ENCODE measurements around the gene NAAA. TPM values are rescaled to one million over a fixed set of nuclear protein-coding genes. Genes with fewer than 3 reads are reported as not detected.
A peak's percentile ranks its signal among the peaks of the same experiment; 100 is the strongest.

The NAAA gene
- total RNA-seq, 1 experiment from 2014 or later = 2.7 TPM

- Histone ChIP-seq H2AFZ (ENCODE audit: low read length) (no peak overlapping the region), H2BK15ac (ENCODE audit: low read depth, low read length) (no peak overlapping the region), H3K27ac (ENCODE audit: insufficient read length, low read depth, low read length) (no peak overlapping the region), H3K23ac (ENCODE audit: insufficient read length, low read depth, low read length) (no peak overlapping the region), H3T11ph (ENCODE audit: low read length) (no peak overlapping the region), H4K8ac (replicated peaks; ENCODE audit: insufficient read length, low read depth, low read length) (no peak overlapping the region), H2BK120ac (ENCODE audit: low read depth, low read length, poor library complexity, severe bottlenecking) (no peak overlapping the region), H3K27me3 (ENCODE audit: insufficient read depth, low read length) (no peaks in the 10 kb centered on the region), H3K4me2 (ENCODE audit: insufficient read depth, insufficient read length, low read length) (no peak overlapping the region), H4K5ac (ENCODE audit: insufficient read length, low read depth, low read length) (no peak overlapping the region), H4K20me1 (ENCODE audit: control insufficient read depth, insufficient read depth, insufficient read length) (no peaks in the 10 kb centered on the region), H2AK5ac (ENCODE audit: insufficient read length, low read length) (no peak overlapping the region), H2BK20ac (ENCODE audit: low read depth, low read length, poor library complexity, severe bottlenecking) (no peak overlapping the region), H3K18ac (ENCODE audit: insufficient read length, low read depth, low read length) (no peak overlapping the region), H3K9me3 (ENCODE audit: control insufficient read depth, low read depth, low read length) (no peaks in the 10 kb centered on the region), H3K4me1 (ENCODE audit: insufficient read depth, low read length) (0 out of 2 replicates have a peak, but pooled peaks cover 2% of the 10 kb centered on the region), H2BK5ac (ENCODE audit: insufficient read length, low read length) (no peak overlapping the region), H3K14ac (ENCODE audit: insufficient read depth, low read length) (no peak overlapping the region), H2BK12ac (ENCODE audit: insufficient read length, low read depth, low read length) (no peak overlapping the region), H3K4ac (ENCODE audit: low read depth, low read length) (no peak overlapping the region), H4K91ac (ENCODE audit: insufficient read length, low read depth, low read length) (no peak overlapping the region), H3K79me2 (ENCODE audit: insufficient read depth, low read length) (no peaks in the 10 kb centered on the region), H3K23me2 (ENCODE audit: insufficient read length, low read depth, low read length, poor library complexity, severe bottlenecking) (no peaks in the 10 kb centered on the region), H3K9ac (ENCODE audit: extremely low read depth, insufficient read length, low read length) (no peak overlapping the region), H3K56ac (ENCODE audit: insufficient read length, low read depth, low read length) (no peak overlapping the region), H3K79me1 (ENCODE audit: insufficient read depth, low read depth, low read length, poor library complexity, severe bottlenecking) (no peaks in the 10 kb centered on the region)
- no CpG with 5 or more reads among the region's 1 CpG for WGBS (ENCODE audit: extremely low coverage, insufficient read length, low lambda C conversion rate)
- DNase-seq = peak; percentile 34
- Mint-ChIP-seq H3K36me3 (ENCODE audit: insufficient read depth in 1 of 3, low read depth in 3 of 3) (peaks cover 7 to 15% (median 7%) of the 10 kb centered on the region in 3 experiments), H3K27me3 (ENCODE audit: low read depth) (no peaks in the 10 kb centered on the region), H3K27ac (no peak overlapping the region), H3K9me3 (peaks cover 4 to 8% of the 10 kb centered on the region in 2 experiments), H3K4me3 (no peak overlapping the region), H3K4me1 (peaks cover 17% of the 10 kb centered on the region in 2 experiments)
- peak; percentile 85 for TF ChIP-seq CTCF (conservative IDR thresholded peaks at IDR 0.05)
These were observed 24.6 kb downstream of the NAAA start for GRCh38 chr4:75916091-75916661.
